T-cell (primary cell): ENCODE data around the gene SLC6A11. TPM values are rescaled to one million over a fixed set of nuclear protein-coding genes. Genes with fewer than 3 reads are reported as not detected.

Source experiments
- ATAC-seq, 4 experiments: fragments of 200-7000 bp in 3 of 4; fragments of 150-1000 bp in 1 of 4; cut with Tn5 transposase; replicated peaks in 1 of 4; 1 replicate in 3 of 4; 2 replicates in 1 of 4; pipeline ENCODE4 v1.10.0; 2021; ENCODE audit warnings: moderate library complexity in 3 of 4, mild to moderate bottlenecking in 2 of 4, moderate number of reproducible peaks in 1 of 4
- CTCF ChIA-PET, 2 donors: fragments of 300-600 bp; sonication (Branson Sonifier 250); formaldehyde crosslinking; loops; one replicate each; lab custom pipeline; 2022; ENCODE audit warnings: antibody characterized with exemption in 2 of 2; lab: Charles Lee
- POLR2A ChIA-PET, 2 donors: fragments of 300-600 bp; sonication (Branson Sonifier 250); formaldehyde crosslinking; loops; one replicate each; lab custom pipeline; 2022; ENCODE audit warnings: antibody characterized with exemption in 2 of 2; lab: Charles Lee
- DNase-seq, 35 experiments: peaks; one replicate each; pipeline versions ENCODE4 v3.0.0 to v3.0.0-alpha.2; 2013 to 2023
- H3K27ac ChIP-seq: one replicate; pipeline ENCODE4 v1.5.1; 2013; ENCODE audit warnings: low read length
- H3K27me3 ChIP-seq, 2 experiments: replicated peaks in 1 of 2; 1 replicate in 1 of 2; 2 replicates in 1 of 2; pipeline versions ENCODE4 v1.6.1 to v1.7.0; 2013; ENCODE audit warnings: low read length in 1 of 2, mixed read lengths in 1 of 2; ENCODE audit not compliant: control insufficient read depth in 2 of 2, insufficient read depth in 2 of 2; ENCODE audit errors: extremely low read depth in 1 of 2
- H3K36me3 ChIP-seq, 2 donors: 1 replicate in 1 of 2; 2 replicates in 1 of 2; pipeline versions ENCODE4 v1.6.1 to v1.7.0; 2013; ENCODE audit warnings: low read length in 1 of 2; ENCODE audit not compliant: control insufficient read depth in 2 of 2, insufficient read depth in 1 of 2; ENCODE audit errors: extremely low read depth in 1 of 2
- H3K4me1 ChIP-seq, 2 experiments: 1 replicate in 1 of 2; 2 replicates in 1 of 2; pipeline versions ENCODE4 v1.6.1 to v1.7.0; 2013; ENCODE audit warnings: low read length in 2 of 2, mixed read lengths in 1 of 2; ENCODE audit not compliant: insufficient read depth in 2 of 2, control insufficient read depth in 1 of 2; ENCODE audit errors: extremely low read depth in 1 of 2
- H3K4me3 ChIP-seq, 2 donors: 1 replicate in 1 of 2; 2 replicates in 1 of 2; pipeline versions ENCODE4 v1.5.1 to v1.7.0; 2013; ENCODE audit warnings: mild to moderate bottlenecking in 2 of 2, low read length in 1 of 2, moderate library complexity in 1 of 2; ENCODE audit not compliant: control insufficient read depth in 1 of 2; ENCODE audit errors: extremely low read depth in 1 of 2
- H3K9me3 ChIP-seq: 2 replicates; pipeline ENCODE4 v1.7.0; 2013
- H3K27ac Mint-ChIP-seq, 2 donors: one replicate each; pipeline ENCODE4 v1.8.0; 2020 to 2021; ENCODE audit warnings: mild to moderate bottlenecking in 2 of 2, mixed read lengths in 2 of 2
- H3K27me3 Mint-ChIP-seq, 2 donors: one replicate each; pipeline ENCODE4 v1.8.0; 2021 to 2022; ENCODE audit warnings: mixed read lengths in 2 of 2
- H3K36me3 Mint-ChIP-seq: one replicate; pipeline ENCODE4 v1.8.0; 2021; ENCODE audit warnings: mixed read lengths
- H3K4me1 Mint-ChIP-seq, 3 donors: one replicate each; pipeline ENCODE4 v1.8.0; 2020 to 2022; ENCODE audit warnings: mixed read lengths in 3 of 3, mild to moderate bottlenecking in 1 of 3
- H3K4me3 Mint-ChIP-seq, 3 donors: one replicate each; pipeline ENCODE4 v1.8.0; 2020 to 2022; ENCODE audit warnings: mild to moderate bottlenecking in 3 of 3, mixed read lengths in 3 of 3, moderate library complexity in 3 of 3
- H3K9me3 Mint-ChIP-seq, 3 donors: one replicate each; pipeline ENCODE4 v1.8.0; 2020 to 2022; ENCODE audit warnings: mixed read lengths in 3 of 3
- WGBS: methylation state at CpG from one replicate; pipeline ENCODE4 v1.1.5; 2013; ENCODE audit warnings: missing lambda C conversion rate; ENCODE audit not compliant: insufficient coverage; 5-methylcytosine and 5-hydroxymethylcytosine counted together
- total RNA-seq, 35 experiments: library from RNA in 6 of 35; stranded (reverse) in 6 of 35; fragments of 120-200 nt in 1 of 35; gene quantifications; one replicate each; pipeline versions ENCODE4 v1.2.1 to v1.2.4 and lab custom pipeline; 2013 to 2026

The SLC6A11 gene
- total RNA-seq, 5 donors from 2014 or later (not counting 1 experiment from before 2014, with no cell fraction given): not detected

- CTCF ChIA-PET: no interaction called here
- Histone ChIP-seq H3K27ac (no peak overlapping the region), H3K36me3 (no peaks in the 10 kb centered on the region), H3K9me3 (no peaks in the 10 kb centered on the region), H3K4me3 (no peak overlapping the region), H3K27me3 (peaks cover 0 to 2% of the 10 kb centered on the region in 2 experiments), H3K4me1 (no peaks in the 10 kb centered on the region)
- 10% methylated on average over 2 of the region's 4 CpGs for whole genome bisulfite sequencing
- H3K36me3 Mint-ChIP-seq: no peaks in the 10 kb centered on the region
- H3K27me3 Mint-ChIP-seq: peaks cover 19 to 23% of the 10 kb centered on the region in 2 donors
- H3K27ac Mint-ChIP-seq: no peak overlapping the region
- H3K9me3 Mint-ChIP-seq: no peaks in the 10 kb centered on the region
- no peak for DNase-seq
- no peak for ATAC-seq
- H3K4me3 Mint-ChIP-seq: no peak overlapping the region
- POLR2A ChIA-PET: no interaction called here
- H3K4me1 Mint-ChIP-seq: no peaks in the 10 kb centered on the region
These were observed 10.0 kb upstream of the SLC6A11 start for GRCh38 chr3:10806006-10806405.

GRCh38 chr3:10808130-10808735 is 7.8 kb upstream of the SLC6A11 start:
- CTCF ChIA-PET: no interaction called here

GRCh38 chr3:10808974-10809373 is 7.1 kb upstream of the SLC6A11 start:
- no peaks in the 10 kb centered on the region for H3K9me3 Mint-ChIP-seq
- CTCF ChIA-PET: no interaction called here
- no peak overlapping the region for H3K4me3 Mint-ChIP-seq
- no peak overlapping the region for H3K27ac Mint-ChIP-seq
- no peaks in the 10 kb centered on the region for H3K9me3 ChIP-seq
- H3K4me3 ChIP-seq: no peak overlapping the region
- no peaks in the 10 kb centered on the region for H3K36me3 ChIP-seq
- no peak for ATAC-seq
- no peaks in the 10 kb centered on the region for H3K4me1 Mint-ChIP-seq
- H3K27me3 ChIP-seq: peaks cover 0 to 5% of the 10 kb centered on the region in 2 experiments
- 80% methylated on average over 2 of the region's 2 CpGs for WGBS
- H3K36me3 Mint-ChIP-seq: no peaks in the 10 kb centered on the region
- H3K27ac ChIP-seq: no peak overlapping the region
- POLR2A ChIA-PET: no interaction called here
- H3K4me1 ChIP-seq: no peaks in the 10 kb centered on the region
- DNase-seq: no peak
- peaks cover 27 to 38% of the 10 kb centered on the region in 2 donors for H3K27me3 Mint-ChIP-seq

More at GRCh38 chr3:10808130-10808735, 7.8 kb upstream of the SLC6A11 start:
- Mint-ChIP-seq H3K4me3 (no peak overlapping the region), H3K27me3 (peaks cover 26 to 37% of the 10 kb centered on the region in 2 donors), H3K36me3 (no peaks in the 10 kb centered on the region), H3K27ac (no peak overlapping the region), H3K9me3 (no peaks in the 10 kb centered on the region), H3K4me1 (no peaks in the 10 kb centered on the region)
- Histone ChIP-seq H3K36me3 (no peaks in the 10 kb centered on the region), H3K27ac (no peak overlapping the region), H3K4me1 (no peaks in the 10 kb centered on the region), H3K9me3 (no peaks in the 10 kb centered on the region), H3K4me3 (no peak overlapping the region), H3K27me3 (peaks cover 0 to 5% of the 10 kb centered on the region in 2 experiments)
- POLR2A ChIA-PET: no interaction called here
- ATAC-seq: no peak
- 60% methylated on average over 1 of the region's 1 CpG for WGBS
- DNase-seq: no peak

GRCh38 chr3:10810376-10810775 is 5.7 kb upstream of the SLC6A11 start:
- ATAC-seq: no peak
- WGBS: no CpG with 5 or more reads among the region's 3 CpGs
- no peaks in the 10 kb centered on the region for H3K4me1 Mint-ChIP-seq

GRCh38 chr3:10813425-10813824 is 2.6 kb upstream of the SLC6A11 start:
- H3K36me3 Mint-ChIP-seq: no peaks in the 10 kb centered on the region
- Histone ChIP-seq H3K27me3 (peaks cover 3 to 28% of the 10 kb centered on the region in 2 experiments), H3K9me3 (no peaks in the 10 kb centered on the region), H3K27ac (no peak overlapping the region), H3K4me3 (no peak overlapping the region), H3K4me1 (no peaks in the 10 kb centered on the region), H3K36me3 (no peaks in the 10 kb centered on the region)
- peaks cover 0 to 3% (median 3%) of the 10 kb centered on the region in 3 donors for H3K4me1 Mint-ChIP-seq
- H3K27ac Mint-ChIP-seq: no peak overlapping the region
- no CpG with 5 or more reads among the region's 1 CpG for WGBS
- H3K27me3 Mint-ChIP-seq: peaks cover 42 to 50% of the 10 kb centered on the region in 2 donors
- ChIA-PET POLR2A (no interaction called here), CTCF (no interaction called here)
- H3K9me3 Mint-ChIP-seq: no peaks in the 10 kb centered on the region
- no peak overlapping the region for H3K4me3 Mint-ChIP-seq
- ATAC-seq (no peak), DNase-seq (no peak)

More at GRCh38 chr3:10810376-10810775, 5.7 kb upstream of the SLC6A11 start:
- H3K9me3 ChIP-seq: no peaks in the 10 kb centered on the region
- peaks cover 38 to 51% of the 10 kb centered on the region in 2 donors for H3K27me3 Mint-ChIP-seq
- no peak overlapping the region for H3K27ac ChIP-seq
- no peaks in the 10 kb centered on the region for H3K36me3 ChIP-seq
- no peaks in the 10 kb centered on the region for H3K4me1 ChIP-seq
- no peaks in the 10 kb centered on the region for H3K36me3 Mint-ChIP-seq
- H3K4me3 ChIP-seq: no peak overlapping the region
- no peak overlapping the region for H3K4me3 Mint-ChIP-seq
- H3K27me3 ChIP-seq: peaks cover 0 to 12% of the 10 kb centered on the region in 2 experiments
- ChIA-PET CTCF (no interaction called here), POLR2A (no interaction called here)
- H3K27ac Mint-ChIP-seq: no peak overlapping the region
- no peaks in the 10 kb centered on the region for H3K9me3 Mint-ChIP-seq
- no peak for DNase-seq

GRCh38 chr3:10814623-10815022 is 1.4 kb upstream of the SLC6A11 start:
- POLR2A ChIA-PET: no interaction called here
- no peaks in the 10 kb centered on the region for H3K4me1 ChIP-seq
- no peak for DNase-seq
- no peaks in the 10 kb centered on the region for H3K9me3 ChIP-seq
- no peak overlapping the region for H3K27ac ChIP-seq
- WGBS: 79% methylated on average over 6 of the region's 7 CpGs
- Mint-ChIP-seq H3K27ac (no peak overlapping the region), H3K4me3 (no peak overlapping the region), H3K27me3 (peaks cover 42 to 43% of the 10 kb centered on the region in 2 donors), H3K4me1 (peaks cover 0 to 3% (median 3%) of the 10 kb centered on the region in 3 donors), H3K9me3 (no peaks in the 10 kb centered on the region), H3K36me3 (no peaks in the 10 kb centered on the region)
- H3K36me3 ChIP-seq: no peaks in the 10 kb centered on the region
- no peak overlapping the region for H3K4me3 ChIP-seq
- no peak for ATAC-seq
- CTCF ChIA-PET: no interaction called here
- H3K27me3 ChIP-seq: peaks cover 3 to 29% of the 10 kb centered on the region in 2 experiments
